ENCODE results near the gene IMPDH1.

- TF ChIP-seq CTCF (IDR thresholded peaks at IDR 0.05; ENCODE audit: low read length) (no peak), EZH2 (IDR thresholded peaks at IDR 0.05; ENCODE audit: borderline replicate concordance, low read length) (no peak)
These were observed 12.3 kb upstream of the IMPDH1 start for GRCh38 chr7:128422037-128422436.

All from OCI-LY1 (cell line).